H9 (cell line): ENCODE measurements around the gene RAB40C. TPM values are rescaled to one million over a fixed set of nuclear protein-coding genes. Genes with fewer than 3 reads are reported as not detected.

Source experiments
- DNase-seq: peaks from one replicate; pipeline ENCODE4 v3.0.0-alpha.2; 2017
- H2AFZ ChIP-seq: one replicate; pipeline ENCODE4 v1.6.1; 2013; ENCODE audit warnings: mild to moderate bottlenecking, low read length, control low read depth, moderate library complexity
- H2AK5ac ChIP-seq: 2 replicates; pipeline ENCODE4 v1.6.1; 2013; ENCODE audit warnings: low read length, control low read depth, mixed read lengths; ENCODE audit not compliant: insufficient read length
- H2BK120ac ChIP-seq: one replicate; pipeline ENCODE4 v1.6.1; 2013; ENCODE audit warnings: low read depth, mild to moderate bottlenecking, low read length, control low read depth, inconsistent platforms; ENCODE audit not compliant: poor library complexity, severe bottlenecking
- H2BK12ac ChIP-seq: 2 replicates; pipeline ENCODE4 v1.6.1; 2013; ENCODE audit warnings: low read length, control low read depth, mixed read lengths, low read depth; ENCODE audit not compliant: insufficient read length
- H2BK15ac ChIP-seq: 2 replicates; pipeline ENCODE4 v1.6.1; 2013; ENCODE audit warnings: low read depth, low read length, control low read depth
- H2BK20ac ChIP-seq: one replicate; pipeline ENCODE4 v1.6.1; 2013; ENCODE audit warnings: low read depth, mild to moderate bottlenecking, low read length, control low read depth, inconsistent platforms; ENCODE audit not compliant: poor library complexity, severe bottlenecking
- H2BK5ac ChIP-seq: 2 replicates; pipeline ENCODE4 v1.6.1; 2013; ENCODE audit warnings: low read length, control low read depth, mixed read lengths; ENCODE audit not compliant: insufficient read length
- H3K14ac ChIP-seq: 2 replicates; pipeline ENCODE4 v1.6.1; 2013; ENCODE audit warnings: low read length, control low read depth; ENCODE audit not compliant: insufficient read depth
- H3K18ac ChIP-seq: 2 replicates; pipeline ENCODE4 v1.6.1; 2013; ENCODE audit warnings: low read depth, mild to moderate bottlenecking, mixed read lengths, low read length, control low read depth; ENCODE audit not compliant: insufficient read length
- H3K23ac ChIP-seq: 2 replicates; pipeline ENCODE4 v1.6.1; 2013; ENCODE audit warnings: low read length, control low read depth, mixed read lengths, low read depth; ENCODE audit not compliant: insufficient read length
- H3K23me2 ChIP-seq: 2 replicates; pipeline ENCODE4 v1.6.1; 2013; ENCODE audit warnings: low read depth, mild to moderate bottlenecking, mixed read lengths, low read length, control low read depth; ENCODE audit not compliant: insufficient read length, poor library complexity, severe bottlenecking
- H3K27ac ChIP-seq: 2 replicates; pipeline ENCODE4 v1.5.1; 2013; ENCODE audit warnings: low read length, control low read depth, mixed read lengths, low read depth; ENCODE audit not compliant: insufficient read length
- H3K27me3 ChIP-seq: 2 replicates; pipeline ENCODE4 v1.6.1; 2013; ENCODE audit warnings: low read length, control low read depth, inconsistent platforms; ENCODE audit not compliant: insufficient read depth
- H3K4ac ChIP-seq: 2 replicates; pipeline ENCODE4 v1.6.1; 2013; ENCODE audit warnings: low read depth, mild to moderate bottlenecking, control low read depth, inconsistent platforms, low read length, moderate library complexity
- H3K4me1 ChIP-seq: 2 replicates; pipeline ENCODE4 v1.6.1; 2013; ENCODE audit warnings: low read length, control low read depth, inconsistent platforms; ENCODE audit not compliant: insufficient read depth
- H3K4me2 ChIP-seq: 2 replicates; pipeline ENCODE4 v1.6.1; 2013; ENCODE audit warnings: low read length, control low read depth, mixed read lengths; ENCODE audit not compliant: insufficient read length, insufficient read depth
- H3K56ac ChIP-seq: 2 replicates; pipeline ENCODE4 v1.6.1; 2013; ENCODE audit warnings: low read depth, mild to moderate bottlenecking, mixed read lengths, low read length, control low read depth; ENCODE audit not compliant: insufficient read length
- H3K79me1 ChIP-seq: 2 replicates; pipeline ENCODE4 v1.6.1; 2013; ENCODE audit warnings: low read depth, mild to moderate bottlenecking, moderate library complexity, low read length, control low read depth, inconsistent platforms; ENCODE audit not compliant: insufficient read depth, poor library complexity, severe bottlenecking
- H3K79me2 ChIP-seq: 2 replicates; pipeline ENCODE4 v1.6.1; 2013; ENCODE audit warnings: low read length, control low read depth, inconsistent platforms; ENCODE audit not compliant: insufficient read depth
- H3K9ac ChIP-seq: 2 replicates; pipeline ENCODE4 v1.6.1; 2013; ENCODE audit warnings: low read length, control low read depth, mixed read lengths; ENCODE audit not compliant: insufficient read length; ENCODE audit errors: extremely low read depth
- H3K9me3 ChIP-seq: one replicate; pipeline ENCODE4 v1.6.1; 2013; ENCODE audit warnings: low read depth, low read length, inconsistent platforms; ENCODE audit not compliant: control insufficient read depth
- H3T11ph ChIP-seq: one replicate; pipeline ENCODE4 v1.6.1; 2013; ENCODE audit warnings: mild to moderate bottlenecking, low read length, control low read depth, inconsistent platforms
- H4K20me1 ChIP-seq: one replicate; pipeline ENCODE4 v1.6.1; 2013; ENCODE audit not compliant: control insufficient read depth, insufficient read length, insufficient read depth
- H4K5ac ChIP-seq: 2 replicates; pipeline ENCODE4 v1.6.1; 2013; ENCODE audit warnings: low read depth, mild to moderate bottlenecking, mixed read lengths, low read length, control low read depth; ENCODE audit not compliant: insufficient read length
- H4K8ac ChIP-seq: replicated peaks from 2 replicates; pipeline ENCODE4 v1.6.1; 2013; ENCODE audit warnings: low read length, control low read depth, mixed read lengths, low read depth; ENCODE audit not compliant: insufficient read length
- H4K91ac ChIP-seq: 2 replicates; pipeline ENCODE4 v1.6.1; 2013; ENCODE audit warnings: low read depth, mild to moderate bottlenecking, moderate library complexity, mixed read lengths, low read length, control low read depth; ENCODE audit not compliant: insufficient read length
- H3K27ac Mint-ChIP-seq, 3 experiments: 2 replicates in 2 of 3; 3 replicates in 1 of 3; pipeline ENCODE4 v1.8.0; 2020 to 2021; ENCODE audit warnings: mixed read lengths in 3 of 3, mild to moderate bottlenecking in 1 of 3, moderate library complexity in 1 of 3
- H3K27me3 Mint-ChIP-seq: 2 replicates; pipeline ENCODE4 v1.8.0; 2021; ENCODE audit warnings: low read depth, mild to moderate bottlenecking, moderate library complexity, mixed read lengths
- H3K36me3 Mint-ChIP-seq, 3 experiments: 2 replicates in 2 of 3; 3 replicates in 1 of 3; pipeline ENCODE4 v1.8.0; 2020 to 2021; ENCODE audit warnings: low read depth in 3 of 3, mixed read lengths in 3 of 3; ENCODE audit not compliant: insufficient read depth in 1 of 3
- H3K4me1 Mint-ChIP-seq, 2 experiments: 2 replicates each; pipeline ENCODE4 v1.8.0; 2020; ENCODE audit warnings: mixed read lengths in 2 of 2
- H3K4me3 Mint-ChIP-seq, 2 experiments: 2 replicates in 1 of 2; 3 replicates in 1 of 2; pipeline ENCODE4 v1.8.0; 2020 to 2021; ENCODE audit warnings: mild to moderate bottlenecking in 2 of 2, mixed read lengths in 2 of 2, moderate library complexity in 1 of 2
- H3K9me3 Mint-ChIP-seq, 2 experiments: 2 replicates in 1 of 2; 3 replicates in 1 of 2; pipeline ENCODE4 v1.8.0; 2020; ENCODE audit warnings: mild to moderate bottlenecking in 2 of 2, mixed read lengths in 2 of 2, moderate library complexity in 1 of 2
- CTCF ChIP-seq: fragments of 200-600 bp; sonication (generic); conservative IDR thresholded peaks from 3 replicates; pipeline ENCODE4 v1.8.0; 2021; ENCODE audit warnings: antibody characterized with exemption, mild to moderate bottlenecking
- WGBS: extraction: QIAGEN DNeasy Blood & Tissue Kit; methylation state at CpG from one replicate; pipeline ENCODE4 v1.1.7; 2013; ENCODE audit warnings: missing lambda C conversion rate, low lambda C conversion rate, mixed read lengths; ENCODE audit not compliant: insufficient read length; ENCODE audit errors: extremely low coverage; 5-methylcytosine and 5-hydroxymethylcytosine counted together
- total RNA-seq: library from RNA; stranded (reverse); gene quantifications from 2 replicates; pipeline ENCODE4 v1.2.1, GENCODE V29; 2021

Gene RAB40C
- total RNA-seq, 1 experiment from 2014 or later = 19.1 TPM

GRCh38 chr16:617855-618254 is 28.0 kb downstream of the RAB40C start:
- Histone ChIP-seq H3K23ac (no peak overlapping the region), H3K79me1 (no peaks in the 10 kb centered on the region), H2BK12ac (no peak overlapping the region), H3T11ph (no peak overlapping the region), H3K18ac (no peak overlapping the region), H2BK5ac (no peak overlapping the region), H4K5ac (no peak overlapping the region), H3K23me2 (no peaks in the 10 kb centered on the region), H4K91ac (no peak overlapping the region), H2BK120ac (no peak overlapping the region), H4K20me1 (no peaks in the 10 kb centered on the region), H3K14ac (no peak overlapping the region), H3K27me3 (no peaks in the 10 kb centered on the region), H4K8ac (no peak overlapping the region), H3K4me1 (no peaks in the 10 kb centered on the region), H3K27ac (no peak overlapping the region), H3K4ac (no peak overlapping the region), H3K79me2 (no peaks in the 10 kb centered on the region), H2AK5ac (no peak overlapping the region), H2AFZ (no peak overlapping the region), H3K4me2 (no peak overlapping the region), H2BK20ac (no peak overlapping the region), H3K9ac (no peak overlapping the region), H3K56ac (no peak overlapping the region), H2BK15ac (no peak overlapping the region), H3K9me3 (no peaks in the 10 kb centered on the region)
- no peak overlapping the region for H3K4me3 Mint-ChIP-seq
- no peaks in the 10 kb centered on the region for H3K27me3 Mint-ChIP-seq
- WGBS = no CpG with 5 or more reads among the region's 16 CpGs
- 0 out of 5 replicates have a peak, but pooled peaks cover 0 to 3% of the 10 kb centered on the region in 2 experiments for H3K9me3 Mint-ChIP-seq
- no peak for TF ChIP-seq CTCF
- no peak for DNase-seq
- H3K27ac Mint-ChIP-seq = no peak overlapping the region
- peaks cover 13 to 14% of the 10 kb centered on the region in 2 experiments for H3K4me1 Mint-ChIP-seq
- H3K36me3 Mint-ChIP-seq = peaks cover 7 to 11% (median 11%) of the 10 kb centered on the region in 3 experiments; a peak in 6 of 7 replicates
